H9 (cell line): Measurements from ENCODE around the gene FAM219A. TPM values are rescaled to one million over a fixed set of nuclear protein-coding genes. Genes with fewer than 3 reads are reported as not detected.

Experiments used
- DNase-seq: peaks from one replicate; pipeline ENCODE4 v3.0.0-alpha.2; 2017
- H2AFZ ChIP-seq: one replicate; pipeline ENCODE4 v1.6.1; 2013; ENCODE audit warnings: mild to moderate bottlenecking, low read length, control low read depth, moderate library complexity
- H2AK5ac ChIP-seq: 2 replicates; pipeline ENCODE4 v1.6.1; 2013; ENCODE audit warnings: low read length, control low read depth, mixed read lengths; ENCODE audit not compliant: insufficient read length
- H2BK120ac ChIP-seq: one replicate; pipeline ENCODE4 v1.6.1; 2013; ENCODE audit warnings: low read depth, mild to moderate bottlenecking, low read length, control low read depth, inconsistent platforms; ENCODE audit not compliant: poor library complexity, severe bottlenecking
- H2BK12ac ChIP-seq: 2 replicates; pipeline ENCODE4 v1.6.1; 2013; ENCODE audit warnings: low read length, control low read depth, mixed read lengths, low read depth; ENCODE audit not compliant: insufficient read length
- H2BK15ac ChIP-seq: 2 replicates; pipeline ENCODE4 v1.6.1; 2013; ENCODE audit warnings: low read depth, low read length, control low read depth
- H2BK20ac ChIP-seq: one replicate; pipeline ENCODE4 v1.6.1; 2013; ENCODE audit warnings: low read depth, mild to moderate bottlenecking, low read length, control low read depth, inconsistent platforms; ENCODE audit not compliant: poor library complexity, severe bottlenecking
- H2BK5ac ChIP-seq: 2 replicates; pipeline ENCODE4 v1.6.1; 2013; ENCODE audit warnings: low read length, control low read depth, mixed read lengths; ENCODE audit not compliant: insufficient read length
- H3K14ac ChIP-seq: 2 replicates; pipeline ENCODE4 v1.6.1; 2013; ENCODE audit warnings: low read length, control low read depth; ENCODE audit not compliant: insufficient read depth
- H3K18ac ChIP-seq: 2 replicates; pipeline ENCODE4 v1.6.1; 2013; ENCODE audit warnings: low read depth, mild to moderate bottlenecking, mixed read lengths, low read length, control low read depth; ENCODE audit not compliant: insufficient read length
- H3K23ac ChIP-seq: 2 replicates; pipeline ENCODE4 v1.6.1; 2013; ENCODE audit warnings: low read length, control low read depth, mixed read lengths, low read depth; ENCODE audit not compliant: insufficient read length
- H3K23me2 ChIP-seq: 2 replicates; pipeline ENCODE4 v1.6.1; 2013; ENCODE audit warnings: low read depth, mild to moderate bottlenecking, mixed read lengths, low read length, control low read depth; ENCODE audit not compliant: insufficient read length, poor library complexity, severe bottlenecking
- H3K27ac ChIP-seq: 2 replicates; pipeline ENCODE4 v1.5.1; 2013; ENCODE audit warnings: low read length, control low read depth, mixed read lengths, low read depth; ENCODE audit not compliant: insufficient read length
- H3K27me3 ChIP-seq: 2 replicates; pipeline ENCODE4 v1.6.1; 2013; ENCODE audit warnings: low read length, control low read depth, inconsistent platforms; ENCODE audit not compliant: insufficient read depth
- H3K4ac ChIP-seq: 2 replicates; pipeline ENCODE4 v1.6.1; 2013; ENCODE audit warnings: low read depth, mild to moderate bottlenecking, control low read depth, inconsistent platforms, low read length, moderate library complexity
- H3K4me1 ChIP-seq: 2 replicates; pipeline ENCODE4 v1.6.1; 2013; ENCODE audit warnings: low read length, control low read depth, inconsistent platforms; ENCODE audit not compliant: insufficient read depth
- H3K4me2 ChIP-seq: 2 replicates; pipeline ENCODE4 v1.6.1; 2013; ENCODE audit warnings: low read length, control low read depth, mixed read lengths; ENCODE audit not compliant: insufficient read length, insufficient read depth
- H3K56ac ChIP-seq: 2 replicates; pipeline ENCODE4 v1.6.1; 2013; ENCODE audit warnings: low read depth, mild to moderate bottlenecking, mixed read lengths, low read length, control low read depth; ENCODE audit not compliant: insufficient read length
- H3K79me1 ChIP-seq: 2 replicates; pipeline ENCODE4 v1.6.1; 2013; ENCODE audit warnings: low read depth, mild to moderate bottlenecking, moderate library complexity, low read length, control low read depth, inconsistent platforms; ENCODE audit not compliant: insufficient read depth, poor library complexity, severe bottlenecking
- H3K79me2 ChIP-seq: 2 replicates; pipeline ENCODE4 v1.6.1; 2013; ENCODE audit warnings: low read length, control low read depth, inconsistent platforms; ENCODE audit not compliant: insufficient read depth
- H3K9ac ChIP-seq: 2 replicates; pipeline ENCODE4 v1.6.1; 2013; ENCODE audit warnings: low read length, control low read depth, mixed read lengths; ENCODE audit not compliant: insufficient read length; ENCODE audit errors: extremely low read depth
- H3K9me3 ChIP-seq: one replicate; pipeline ENCODE4 v1.6.1; 2013; ENCODE audit warnings: low read depth, low read length, inconsistent platforms; ENCODE audit not compliant: control insufficient read depth
- H3T11ph ChIP-seq: one replicate; pipeline ENCODE4 v1.6.1; 2013; ENCODE audit warnings: mild to moderate bottlenecking, low read length, control low read depth, inconsistent platforms
- H4K20me1 ChIP-seq: one replicate; pipeline ENCODE4 v1.6.1; 2013; ENCODE audit not compliant: control insufficient read depth, insufficient read length, insufficient read depth
- H4K5ac ChIP-seq: 2 replicates; pipeline ENCODE4 v1.6.1; 2013; ENCODE audit warnings: low read depth, mild to moderate bottlenecking, mixed read lengths, low read length, control low read depth; ENCODE audit not compliant: insufficient read length
- H4K8ac ChIP-seq: replicated peaks from 2 replicates; pipeline ENCODE4 v1.6.1; 2013; ENCODE audit warnings: low read length, control low read depth, mixed read lengths, low read depth; ENCODE audit not compliant: insufficient read length
- H4K91ac ChIP-seq: 2 replicates; pipeline ENCODE4 v1.6.1; 2013; ENCODE audit warnings: low read depth, mild to moderate bottlenecking, moderate library complexity, mixed read lengths, low read length, control low read depth; ENCODE audit not compliant: insufficient read length
- H3K27ac Mint-ChIP-seq, 3 experiments: 2 replicates in 2 of 3; 3 replicates in 1 of 3; pipeline ENCODE4 v1.8.0; 2020 to 2021; ENCODE audit warnings: mixed read lengths in 3 of 3, mild to moderate bottlenecking in 1 of 3, moderate library complexity in 1 of 3
- H3K27me3 Mint-ChIP-seq: 2 replicates; pipeline ENCODE4 v1.8.0; 2021; ENCODE audit warnings: low read depth, mild to moderate bottlenecking, moderate library complexity, mixed read lengths
- H3K36me3 Mint-ChIP-seq, 3 experiments: 2 replicates in 2 of 3; 3 replicates in 1 of 3; pipeline ENCODE4 v1.8.0; 2020 to 2021; ENCODE audit warnings: low read depth in 3 of 3, mixed read lengths in 3 of 3; ENCODE audit not compliant: insufficient read depth in 1 of 3
- H3K4me1 Mint-ChIP-seq, 2 experiments: 2 replicates each; pipeline ENCODE4 v1.8.0; 2020; ENCODE audit warnings: mixed read lengths in 2 of 2
- H3K4me3 Mint-ChIP-seq, 2 experiments: 2 replicates in 1 of 2; 3 replicates in 1 of 2; pipeline ENCODE4 v1.8.0; 2020 to 2021; ENCODE audit warnings: mild to moderate bottlenecking in 2 of 2, mixed read lengths in 2 of 2, moderate library complexity in 1 of 2
- H3K9me3 Mint-ChIP-seq, 2 experiments: 2 replicates in 1 of 2; 3 replicates in 1 of 2; pipeline ENCODE4 v1.8.0; 2020; ENCODE audit warnings: mild to moderate bottlenecking in 2 of 2, mixed read lengths in 2 of 2, moderate library complexity in 1 of 2
- CTCF ChIP-seq: fragments of 200-600 bp; sonication (generic); conservative IDR thresholded peaks from 3 replicates; pipeline ENCODE4 v1.8.0; 2021; ENCODE audit warnings: antibody characterized with exemption, mild to moderate bottlenecking
- WGBS: extraction: QIAGEN DNeasy Blood & Tissue Kit; methylation state at CpG from one replicate; pipeline ENCODE4 v1.1.7; 2013; ENCODE audit warnings: missing lambda C conversion rate, low lambda C conversion rate, mixed read lengths; ENCODE audit not compliant: insufficient read length; ENCODE audit errors: extremely low coverage; 5-methylcytosine and 5-hydroxymethylcytosine counted together
- total RNA-seq: library from RNA; stranded (reverse); gene quantifications from 2 replicates; pipeline ENCODE4 v1.2.1, GENCODE V29; 2021

Gene FAM219A
- total RNA-seq, 1 experiment from 2014 or later: 16.7 TPM

GRCh38 chr9:34406219-34406618 lies 52.2 kb downstream of the FAM219A start:
- H2BK5ac ChIP-seq: no peak overlapping the region
- no peak for TF ChIP-seq CTCF
- no peak overlapping the region for H3K4ac ChIP-seq
- no peak overlapping the region for H3K4me3 Mint-ChIP-seq
- H3K27ac Mint-ChIP-seq: no peak overlapping the region
- H4K91ac ChIP-seq: no peak overlapping the region
- no peak overlapping the region for H3K18ac ChIP-seq
- H3K23me2 ChIP-seq: no peaks in the 10 kb centered on the region
- H3K56ac ChIP-seq: no peak overlapping the region
- H3K9me3 Mint-ChIP-seq: no peaks in the 10 kb centered on the region
- no peak overlapping the region for H3K9ac ChIP-seq
- no peaks in the 10 kb centered on the region; a peak in 1 of 7 replicates for H3K36me3 Mint-ChIP-seq
- H3K23ac ChIP-seq: no peak overlapping the region
- no peak overlapping the region for H2BK20ac ChIP-seq
- no peaks in the 10 kb centered on the region for H3K27me3 ChIP-seq
- no peak overlapping the region for H2BK15ac ChIP-seq
- H3K4me1 ChIP-seq: no peaks in the 10 kb centered on the region
- H4K20me1 ChIP-seq: no peaks in the 10 kb centered on the region
- H2AFZ ChIP-seq: no peak overlapping the region
- H3K4me1 Mint-ChIP-seq: no peaks in the 10 kb centered on the region
- H3K79me2 ChIP-seq: no peaks in the 10 kb centered on the region
- H4K8ac ChIP-seq: no peak overlapping the region
- H3K9me3 ChIP-seq: no peaks in the 10 kb centered on the region
- H2AK5ac ChIP-seq: no peak overlapping the region
- H3T11ph ChIP-seq: no peak overlapping the region
- H3K27me3 Mint-ChIP-seq: no peaks in the 10 kb centered on the region
- no peak overlapping the region for H4K5ac ChIP-seq
- no peak for DNase-seq
- no peak overlapping the region for H3K4me2 ChIP-seq
- H3K27ac ChIP-seq: no peak overlapping the region
- no peaks in the 10 kb centered on the region for H3K79me1 ChIP-seq
- no peak overlapping the region for H2BK120ac ChIP-seq
- no CpG with 5 or more reads among the region's 1 CpG for WGBS
- no peak overlapping the region for H3K14ac ChIP-seq
- no peak overlapping the region for H2BK12ac ChIP-seq
